Prostate gland (tissue), 2 donors: ENCODE data around the gene GABRA1. TPM values are rescaled to one million over a fixed set of nuclear protein-coding genes. Genes with fewer than 3 reads are reported as not detected.

Experiments
- DNase-seq: peaks from one replicate; pipeline ENCODE4 v3.0.0-alpha.2; 2019; ENCODE audit warnings: low spot score
- H3K27ac ChIP-seq, 2 donors: fragments of 200-600 bp; sonication (generic); 2 replicates each; pipeline ENCODE4 v1.5.1; 2017 to 2019
- H3K27me3 ChIP-seq: fragments of 200-600 bp; sonication (generic); replicated peaks from 2 replicates; pipeline ENCODE4 v1.5.1; 2019; ENCODE audit not compliant: insufficient read depth
- H3K36me3 ChIP-seq, 2 donors: fragments of 200-600 bp; sonication (generic); 1 replicate in 1 of 2; 2 replicates in 1 of 2; pipeline versions ENCODE4 v1.5.1 to v1.8.1; 2017 to 2019
- H3K4me1 ChIP-seq: fragments of 200-600 bp; sonication (generic); replicated peaks from 2 replicates; pipeline ENCODE4 v1.5.1; 2019
- H3K4me3 ChIP-seq, 2 donors: fragments of 200-600 bp; sonication (generic); 2 replicates each; pipeline ENCODE4 v1.5.1; 2017 to 2019
- H3K9me3 ChIP-seq: fragments of 200-600 bp; sonication (generic); 2 replicates; pipeline ENCODE4 v1.5.1; 2017
- CTCF ChIP-seq, 4 experiments: fragments of 200-600 bp in 2 of 4; fragments of 450-650 bp in 2 of 4; sonication (generic) in 2 of 4; IDR thresholded peaks; 1 replicate in 3 of 4; 2 replicates in 1 of 4; pipeline ENCODE4 v1.5.1; 2016 to 2019; ENCODE audit warnings: antibody characterized with exemption in 4 of 4, mild to moderate bottlenecking in 2 of 4, moderate library complexity in 2 of 4
- POLR2A ChIP-seq: fragments of 450-650 bp; IDR thresholded peaks from one replicate; pipeline ENCODE4 v1.6.1; 2016; ENCODE audit warnings: antibody characterized with exemption, mild to moderate bottlenecking
- POLR2AphosphoS5 ChIP-seq: sonication (generic); formaldehyde crosslinking; IDR thresholded peaks from one replicate; pipeline ENCODE4 v1.6.1; 2017; ENCODE audit warnings: antibody characterized with exemption
- WGBS: methylation state at CpG from one replicate; pipeline ENCODE4 v1.1.5; 2018; 5-methylcytosine and 5-hydroxymethylcytosine counted together
- intact Hi-C: fragments of 100-400 bp; cut with DNase I; formaldehyde crosslinking; loops from one replicate; pipeline ENCODE4 v1.14.2; 2022
- total RNA-seq, 2 donors: library from RNA; depleted of rRNA; stranded (reverse); fragments of >200 nt; gene quantifications; one replicate each; pipeline ENCODE4 v1.1.0, GENCODE V29; 2016

GABRA1 gene
- total RNA-seq, 2 donors from 2014 or later = 0.23 to 0.77 TPM

DNA sequence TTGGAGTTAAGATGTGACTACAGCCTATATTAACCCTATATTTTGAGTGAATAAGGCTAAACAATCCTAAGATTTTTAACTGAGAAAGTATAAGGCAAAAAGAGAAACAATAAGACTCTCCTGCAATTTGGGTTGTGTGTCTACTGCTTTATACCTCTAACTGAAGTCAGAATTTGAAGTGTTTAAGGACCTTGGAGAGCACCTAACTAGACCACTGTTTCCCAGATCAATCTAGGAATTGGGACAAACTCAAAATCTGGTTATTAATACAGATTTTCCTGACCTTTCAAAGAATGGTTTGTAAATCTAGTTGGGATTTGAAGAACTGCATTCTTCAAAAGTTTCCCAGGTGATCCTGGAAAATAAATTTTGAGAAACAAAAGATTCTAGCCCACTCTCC is 42.1 kb downstream of the GABRA1 start:
- no peak overlapping the region for H3K4me3 ChIP-seq
- TF ChIP-seq CTCF (IDR thresholded peaks at IDR 0.05) (no peak), POLR2AphosphoS5 (no peak), POLR2A (no peak)
- DNase-seq = no peak
- no peaks in the 10 kb centered on the region for H3K36me3 ChIP-seq
- no peaks in the 10 kb centered on the region for H3K4me1 ChIP-seq
- H3K27me3 ChIP-seq = no peaks in the 10 kb centered on the region
- H3K9me3 ChIP-seq = no peaks in the 10 kb centered on the region
- H3K27ac ChIP-seq = no peak overlapping the region
- intact Hi-C loops = no loop called here

- H3K36me3 ChIP-seq = no peaks in the 10 kb centered on the region
- WGBS = 58% methylated on average over 1 of the region's 1 CpG
- TF ChIP-seq POLR2AphosphoS5 (no peak), CTCF (IDR thresholded peaks at IDR 0.05) (no peak), POLR2A (no peak)
- no peaks in the 10 kb centered on the region for H3K9me3 ChIP-seq
- no peak overlapping the region for H3K27ac ChIP-seq
- intact Hi-C loops = no loop called here
- DNase-seq = no peak
- H3K27me3 ChIP-seq = no peaks in the 10 kb centered on the region
- H3K4me3 ChIP-seq = no peak overlapping the region
- H3K4me1 ChIP-seq = no peaks in the 10 kb centered on the region
These were observed 47.6 kb downstream of the GABRA1 start for GRCh38 chr5:161895514-161895913.

DNA sequence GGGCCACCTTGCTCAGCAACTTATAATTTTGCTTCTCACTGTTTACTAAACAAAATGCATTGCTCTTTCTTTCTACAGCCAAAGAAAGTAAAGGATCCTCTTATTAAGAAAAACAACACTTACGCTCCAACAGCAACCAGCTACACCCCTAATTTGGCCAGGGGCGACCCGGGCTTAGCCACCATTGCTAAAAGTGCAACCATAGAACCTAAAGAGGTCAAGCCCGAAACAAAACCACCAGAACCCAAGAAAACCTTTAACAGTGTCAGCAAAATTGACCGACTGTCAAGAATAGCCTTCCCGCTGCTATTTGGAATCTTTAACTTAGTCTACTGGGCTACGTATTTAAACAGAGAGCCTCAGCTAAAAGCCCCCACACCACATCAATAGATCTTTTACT is 49.1 kb downstream of the GABRA1 start:
- Histone ChIP-seq H3K9me3 (no peaks in the 10 kb centered on the region), H3K27me3 (no peaks in the 10 kb centered on the region), H3K27ac (no peak overlapping the region), H3K4me1 (no peaks in the 10 kb centered on the region), H3K4me3 (no peak overlapping the region), H3K36me3 (no peaks in the 10 kb centered on the region)
- TF ChIP-seq POLR2AphosphoS5 (no peak), CTCF (IDR thresholded peaks at IDR 0.05) (no peak), POLR2A (no peak)
- DNase-seq = no peak
- 74% methylated on average over 7 of the region's 7 CpGs for WGBS
- intact Hi-C loops = no loop called here

DNA sequence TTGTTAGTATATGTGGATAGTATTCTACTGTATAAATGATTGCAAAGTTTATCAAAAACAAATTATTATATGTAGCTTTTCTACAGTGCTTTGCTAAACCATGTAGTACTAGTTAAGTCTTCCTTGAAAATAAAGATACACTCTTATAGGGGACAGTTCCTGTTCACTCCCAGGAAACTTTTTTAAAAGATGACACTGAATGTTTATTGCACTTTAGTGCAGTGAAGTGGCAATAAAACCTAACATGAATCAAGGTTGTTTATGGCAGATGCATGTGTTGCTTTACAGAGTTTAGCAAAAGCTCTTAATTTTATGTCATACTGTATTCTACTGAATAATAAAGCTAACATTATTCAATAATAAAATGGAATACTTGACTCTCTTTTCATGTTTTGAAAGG is 51.7 kb downstream of the GABRA1 start:
- TF ChIP-seq POLR2AphosphoS5 (no peak), CTCF (IDR thresholded peaks at IDR 0.05) (no peak), POLR2A (no peak)
- Histone ChIP-seq H3K36me3 (no peaks in the 10 kb centered on the region), H3K27me3 (no peaks in the 10 kb centered on the region), H3K9me3 (no peaks in the 10 kb centered on the region), H3K4me1 (no peaks in the 10 kb centered on the region), H3K27ac (no peak overlapping the region), H3K4me3 (no peak overlapping the region)
- no peak for DNase-seq
- intact Hi-C loops = no loop called here

- intact Hi-C loops = no loop called here
- H3K27ac ChIP-seq = no peak overlapping the region
- H3K36me3 ChIP-seq = no peaks in the 10 kb centered on the region
- 96% methylated on average over 1 of the region's 1 CpG for WGBS
- H3K4me3 ChIP-seq = no peak overlapping the region
- H3K9me3 ChIP-seq = no peaks in the 10 kb centered on the region
- H3K27me3 ChIP-seq = no peaks in the 10 kb centered on the region
- no peaks in the 10 kb centered on the region for H3K4me1 ChIP-seq
- no peak for DNase-seq
- TF ChIP-seq CTCF (IDR thresholded peaks at IDR 0.05) (no peak), POLR2A (no peak), POLR2AphosphoS5 (no peak)
These were observed 53.1 kb downstream of the GABRA1 start for GRCh38 chr5:161900981-161901380.
